ENCODE data around the gene LAMTOR1. TPM values are rescaled to one million over a fixed set of nuclear protein-coding genes. Genes with fewer than 3 reads are reported as not detected.
"Not testable (repeated sequence)": the region's sequence is repeated elsewhere in the genome, so short reads cannot be mapped to it uniquely, and the experiment has no call there.

Gene LAMTOR1
- polyA plus RNA-seq, 2 of the 4 experiments (the other 2 are of a cell fraction) = 66.1 to 119 TPM

GRCh38 chr11:72136684-72137262 lies 33.7 kb upstream of the LAMTOR1 start:
- no peak overlapping the region for H3K27ac ChIP-seq
- WGBS (ENCODE audit: missing lambda C conversion rate) = 78% methylated on average over 4 of the region's 4 CpGs
- POLR2A ChIA-PET = no interaction called here
- no peak overlapping the region for H3K4me3 ChIP-seq
- peak; percentile 13 for FAIRE-seq
- CTCF ChIA-PET = no interaction called here
- no peak for ATAC-seq
- no peak for DNase-seq (ENCODE audit: low read depth in 1 of 2, low spot score in 1 of 2)
- no peak for TF ChIP-seq CEBPB (IDR thresholded peaks at IDR 0.05)
- no peak for TF ChIP-seq GATA3 (IDR thresholded peaks at IDR 0.05; ENCODE audit: borderline replicate concordance)
- TF ChIP-seq JUNB (IDR thresholded peaks at IDR 0.05) = no peak
- TF ChIP-seq FOXS1 (CRISPR knock-in tag; IDR thresholded peaks at IDR 0.05) = no peak
- H3K4me1 ChIP-seq = peaks cover 9% of the 10 kb centered on the region; the same call in 2 of the 3 replicates
- H3K4me2 ChIP-seq = no peak overlapping the region
- no peaks in the 10 kb centered on the region for H3K9me3 ChIP-seq

- Histone ChIP-seq H3K27ac (no peak overlapping the region), H3K9me3 (no peaks in the 10 kb centered on the region), H3K4me2 (no peak overlapping the region), H3K4me1 (peaks cover 2% of the 10 kb centered on the region; the same call in 2 of the 3 replicates), H3K4me3 (no peak overlapping the region)
- 79% methylated on average over 11 of the region's 14 CpGs for WGBS (ENCODE audit: missing lambda C conversion rate)
- CTCF ChIA-PET = interaction anchor here (1.0 kb wide), 1 partner anchor 7 kb away, joined by 3 read pairs; no protein-coding TSS in a partner anchor
- no peak for DNase-seq (ENCODE audit: low read depth in 1 of 2, low spot score in 1 of 2)
- no peak for TF ChIP-seq ATOH8 (CRISPR knock-in tag; IDR thresholded peaks at IDR 0.05; ENCODE audit: low read depth)
- no peak for TF ChIP-seq TFCP2L1 (CRISPR knock-in tag; IDR thresholded peaks at IDR 0.05)
- no peak for TF ChIP-seq ZC3H11A (IDR thresholded peaks at IDR 0.05)
- no peak for TF ChIP-seq GATA3 (IDR thresholded peaks at IDR 0.05; ENCODE audit: borderline replicate concordance)
- no peak for TF ChIP-seq RNF2 (IDR thresholded peaks at IDR 0.05; ENCODE audit: borderline replicate concordance, low read depth)
- TF ChIP-seq RAD21 (conservative IDR thresholded peaks at IDR 0.05 in 1 of 2, IDR thresholded peaks at IDR 0.05 in 1 of 2) = no peak
- no peak for TF ChIP-seq HES2 (IDR thresholded peaks at IDR 0.05)
- TF ChIP-seq MAZ (IDR thresholded peaks at IDR 0.05; ENCODE audit: borderline replicate concordance, low read depth, low read length) = no peak
- no peak for TF ChIP-seq USF2 (IDR thresholded peaks at IDR 0.05)
- no peak for TF ChIP-seq RCOR1 (IDR thresholded peaks at IDR 0.05; ENCODE audit: low read depth, low read length)
- no peak for TF ChIP-seq HDAC2 (IDR thresholded peaks at IDR 0.05)
- no peak for TF ChIP-seq FOSL2 (IDR thresholded peaks at IDR 0.05)
- no peak for TF ChIP-seq FOSL2 (CRISPR knock-in tag; IDR thresholded peaks at IDR 0.05)
- no peak for TF ChIP-seq BHLHE40 (IDR thresholded peaks at IDR 0.05; ENCODE audit: low read depth, low read length)
- no peak for TF ChIP-seq CBX8 (IDR thresholded peaks at IDR 0.05)
- TF ChIP-seq E2F6 (IDR thresholded peaks at IDR 0.05; ENCODE audit: borderline replicate concordance, low read depth) = no peak
- no peak for TF ChIP-seq EHF (CRISPR knock-in tag; IDR thresholded peaks at IDR 0.05)
- no peak for TF ChIP-seq BCL3 (IDR thresholded peaks at IDR 0.05)
- no peak for TF ChIP-seq ESRRA (IDR thresholded peaks at IDR 0.05; ENCODE audit: borderline replicate concordance, low read length)
- no peak for FAIRE-seq
- POLR2A ChIA-PET = no interaction called here
- ATAC-seq = peak; percentile 12 to 39; a peak in 3 of 6 replicates
Observed at GRCh38 chr11:72135891-72136683, 33.0 kb upstream of the LAMTOR1 start.

GRCh38 chr11:72135473-72135872 lies 32.4 kb upstream of the LAMTOR1 start, which contains the start of gene FOLR3:
FOLR3 (plus strand) TSS chr11:72135725; CDS start chr11:72135953, 228 bp downstream.
- peak; percentile 23 to 32; a peak in 2 of 6 replicates for ATAC-seq
- H3K27ac ChIP-seq; H3K4me2 ChIP-seq; H3K4me3 ChIP-seq; POLR2A ChIA-PET; FAIRE-seq; H3K9me3 ChIP-seq; H3K4me1 ChIP-seq; DNase-seq (ENCODE audit: low read depth in 1 of 2, low spot score in 1 of 2): not testable (repeated sequence)
- CTCF ChIA-PET = interaction anchor here (1.0 kb wide), 1 partner anchor 8 kb away, joined by 3 read pairs; no protein-coding TSS in a partner anchor
- WGBS (ENCODE audit: missing lambda C conversion rate) = 88% methylated on average over 4 of the region's 4 CpGs
